ENCODE results near the gene CAMK1D.
A peak's percentile ranks its signal among the peaks of the same experiment; 100 is the strongest.

CAMK1D gene

GRCh38 chr10:12757351-12757750 lies 408.0 kb downstream of the CAMK1D start:
- no peak for FAIRE-seq
- DNase-seq (ENCODE audit: insufficient read length, low spot score) = no peak
- TF ChIP-seq POLR2A (IDR thresholded peaks at IDR 0.05; ENCODE audit: low read depth, low read length) = no peak

- TF ChIP-seq POLR2A (IDR thresholded peaks at IDR 0.05; ENCODE audit: low read depth, low read length) = no peak
- DNase-seq (ENCODE audit: insufficient read length, low spot score) (no peak), FAIRE-seq (no peak)
Measured at GRCh38 chr10:12758271-12758670, 408.9 kb downstream of the CAMK1D start.

GRCh38 chr10:12766223-12766622 lies 416.9 kb downstream of the CAMK1D start:
- no peak for DNase-seq (ENCODE audit: insufficient read length, low spot score)
- no peak for FAIRE-seq
- no peak for TF ChIP-seq POLR2A (IDR thresholded peaks at IDR 0.05; ENCODE audit: low read depth, low read length)

GRCh38 chr10:12768156-12769100 lies 419.1 kb downstream of the CAMK1D start:
- FAIRE-seq (no peak), DNase-seq (ENCODE audit: insufficient read length, low spot score) (peak; percentile 59)

GRCh38 chr10:12769323-12770044 lies 420.1 kb downstream of the CAMK1D start:
- DNase-seq (ENCODE audit: insufficient read length, low spot score) = no peak
- TF ChIP-seq POLR2A (IDR thresholded peaks at IDR 0.05; ENCODE audit: low read depth, low read length) = no peak
- no peak for FAIRE-seq

More at GRCh38 chr10:12768156-12769100, 419.1 kb downstream of the CAMK1D start:
- TF ChIP-seq POLR2A (IDR thresholded peaks at IDR 0.05; ENCODE audit: low read depth, low read length) = no peak

- DNase-seq (ENCODE audit: insufficient read length, low spot score) (no peak), FAIRE-seq (no peak)
- no peak for TF ChIP-seq POLR2A (IDR thresholded peaks at IDR 0.05; ENCODE audit: low read depth, low read length)
Measured at GRCh38 chr10:12771981-12772760, 422.8 kb downstream of the CAMK1D start.

GRCh38 chr10:12772797-12773587 lies 423.6 kb downstream of the CAMK1D start:
- FAIRE-seq = no peak
- no peak for DNase-seq (ENCODE audit: insufficient read length, low spot score)
- no peak for TF ChIP-seq POLR2A (IDR thresholded peaks at IDR 0.05; ENCODE audit: low read depth, low read length)

- DNase-seq (ENCODE audit: insufficient read length, low spot score) (no peak), FAIRE-seq (no peak)
- TF ChIP-seq POLR2A (IDR thresholded peaks at IDR 0.05; ENCODE audit: low read depth, low read length) = no peak
Measured at GRCh38 chr10:12774204-12774894, 425.0 kb downstream of the CAMK1D start.

- no peak for FAIRE-seq
- no peak for TF ChIP-seq POLR2A (IDR thresholded peaks at IDR 0.05; ENCODE audit: low read depth, low read length)
- DNase-seq (ENCODE audit: insufficient read length, low spot score) = no peak
Measured at GRCh38 chr10:12777840-12778585, 428.7 kb downstream of the CAMK1D start.

- DNase-seq (ENCODE audit: insufficient read length, low spot score) (no peak), FAIRE-seq (no peak)
- TF ChIP-seq POLR2A (IDR thresholded peaks at IDR 0.05; ENCODE audit: low read depth, low read length) = no peak
Measured at GRCh38 chr10:12780634-12781601, 431.6 kb downstream of the CAMK1D start.

- no peak for FAIRE-seq
- no peak for TF ChIP-seq POLR2A (IDR thresholded peaks at IDR 0.05; ENCODE audit: low read depth, low read length)
- no peak for DNase-seq (ENCODE audit: insufficient read length, low spot score)
Measured at GRCh38 chr10:12781976-12782375, 432.6 kb downstream of the CAMK1D start.

Data from H54 (cell line).